Stomach smooth muscle (tissue), 2 donors: Measurements from ENCODE around the gene TBC1D9B.

Experiments
- H3K27ac ChIP-seq: one replicate; pipeline ENCODE4 v1.7.0; 2013; ENCODE audit warnings: mild to moderate bottlenecking, low read length, inconsistent platforms
- H3K27me3 ChIP-seq, 2 donors: one replicate each; pipeline ENCODE4 v1.7.0; 2013; ENCODE audit warnings: low read length in 2 of 2; ENCODE audit not compliant: insufficient read depth in 2 of 2, control insufficient read depth in 1 of 2
- H3K36me3 ChIP-seq, 2 donors: one replicate each; pipeline ENCODE4 v1.7.0; 2013; ENCODE audit warnings: low read length in 2 of 2; ENCODE audit not compliant: control insufficient read depth in 2 of 2, insufficient read depth in 2 of 2
- H3K4me1 ChIP-seq: one replicate; pipeline ENCODE4 v1.7.0; 2013; ENCODE audit warnings: low read length; ENCODE audit not compliant: control insufficient read depth, insufficient read depth
- H3K4me3 ChIP-seq, 2 donors: one replicate each; pipeline ENCODE4 v1.7.0; 2013; ENCODE audit warnings: low read length in 2 of 2
- H3K9ac ChIP-seq, 2 donors: one replicate each; pipeline ENCODE4 v1.7.0; 2013; ENCODE audit warnings: low read length in 2 of 2, mild to moderate bottlenecking in 1 of 2
- H3K9me3 ChIP-seq, 2 donors: one replicate each; pipeline ENCODE4 v1.7.0; 2013; ENCODE audit warnings: low read length in 2 of 2; ENCODE audit not compliant: control insufficient read depth in 2 of 2
- donor health status: healthy.
- donor health status: Pancreatic carcinoma.

Gene TBC1D9B

DNA sequence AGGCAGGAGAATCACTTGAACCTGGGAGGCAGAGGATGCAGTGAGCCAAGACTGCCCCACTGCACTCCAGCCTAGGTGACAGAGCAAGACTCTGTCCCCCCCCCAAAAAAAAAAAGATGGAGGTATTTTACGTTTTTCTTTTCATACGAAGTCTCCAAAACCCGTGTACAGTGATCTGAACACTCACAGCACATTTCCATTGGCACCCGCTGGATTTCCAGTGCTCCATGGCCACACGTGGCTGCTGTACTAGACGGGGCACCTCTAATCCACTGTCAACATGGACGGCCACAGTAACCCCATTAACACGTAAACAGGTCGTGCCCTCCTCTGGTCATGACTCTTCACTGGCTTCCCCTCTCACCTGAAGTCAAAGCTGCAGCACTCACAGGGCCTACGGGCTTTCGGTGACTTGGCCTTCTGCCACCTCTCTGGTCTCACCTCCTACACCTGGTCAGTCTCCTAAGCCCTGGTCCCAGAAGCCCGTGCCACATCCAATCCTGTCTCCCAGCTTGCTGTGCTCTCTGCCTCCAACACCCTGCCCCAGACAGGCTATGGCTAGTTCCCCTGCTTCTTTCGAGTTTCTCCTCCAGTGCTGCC, 22.1 kb downstream of the TBC1D9B start:
- Histone ChIP-seq H3K9ac (no peak overlapping the region), H3K4me1 (no peaks in the 10 kb centered on the region), H3K4me3 (no peak overlapping the region), H3K27me3 (no peaks in the 10 kb centered on the region), H3K9me3 (peaks cover 4 to 8% of the 10 kb centered on the region in 2 donors), H3K36me3 (peaks cover 46 to 59% of the 10 kb centered on the region in 2 donors), H3K27ac (no peak overlapping the region)

DNA sequence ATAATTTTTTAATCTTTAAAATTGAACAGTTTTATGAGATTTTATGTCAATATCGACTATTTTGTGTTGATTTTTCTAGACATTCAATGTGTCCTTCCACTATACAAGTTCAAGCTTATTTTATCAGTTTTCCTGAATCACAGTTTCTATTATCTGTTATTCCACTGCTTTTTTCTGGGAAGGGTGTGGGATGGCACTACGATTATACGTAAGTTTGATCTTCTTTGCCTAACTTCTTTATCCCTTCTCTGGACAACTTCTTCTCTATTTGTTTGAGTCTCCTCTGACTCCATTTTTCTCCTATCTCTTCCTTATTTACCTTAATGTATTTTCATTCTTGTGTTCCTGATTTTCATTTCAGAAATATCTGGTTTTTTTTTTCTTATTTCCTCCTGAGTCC, 24.5 kb downstream of the TBC1D9B start:
- H3K36me3 ChIP-seq: peaks cover 36 to 52% of the 10 kb centered on the region in 2 donors
- H3K4me3 ChIP-seq: no peak overlapping the region

DNA sequence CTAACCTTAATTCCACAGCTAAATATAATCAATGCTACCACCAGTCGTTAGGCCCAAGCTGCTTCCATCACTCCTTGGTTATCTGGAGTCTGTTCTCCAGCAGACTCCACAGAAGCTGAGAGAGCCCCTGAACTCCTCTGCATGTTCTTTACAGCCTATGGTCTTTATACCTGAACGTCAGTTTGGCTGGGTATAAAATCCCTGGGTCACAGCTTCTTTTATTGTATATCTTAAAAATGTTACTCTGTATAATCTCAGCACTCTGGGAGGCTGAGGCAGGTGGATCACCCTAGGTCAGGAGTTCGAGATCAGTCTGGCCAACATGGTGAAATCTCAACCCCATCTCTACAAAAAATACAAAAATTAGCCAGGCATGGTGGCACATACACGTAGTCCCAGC, 25.4 kb downstream of the TBC1D9B start:
- Histone ChIP-seq H3K27ac (no peak overlapping the region), H3K27me3 (no peaks in the 10 kb centered on the region), H3K9me3 (peaks cover 4 to 8% of the 10 kb centered on the region in 2 donors), H3K4me3 (no peak overlapping the region), H3K4me1 (no peaks in the 10 kb centered on the region), H3K36me3 (peaks cover 35 to 49% of the 10 kb centered on the region in 2 donors), H3K9ac (no peak overlapping the region)

More for the DNA sequence above, 24.5 kb downstream of the TBC1D9B start:
- no peak overlapping the region for H3K27ac ChIP-seq
- H3K9me3 ChIP-seq: peaks cover 4 to 8% of the 10 kb centered on the region in 2 donors
- no peaks in the 10 kb centered on the region for H3K4me1 ChIP-seq
- no peaks in the 10 kb centered on the region for H3K27me3 ChIP-seq
- H3K9ac ChIP-seq: no peak overlapping the region

DNA sequence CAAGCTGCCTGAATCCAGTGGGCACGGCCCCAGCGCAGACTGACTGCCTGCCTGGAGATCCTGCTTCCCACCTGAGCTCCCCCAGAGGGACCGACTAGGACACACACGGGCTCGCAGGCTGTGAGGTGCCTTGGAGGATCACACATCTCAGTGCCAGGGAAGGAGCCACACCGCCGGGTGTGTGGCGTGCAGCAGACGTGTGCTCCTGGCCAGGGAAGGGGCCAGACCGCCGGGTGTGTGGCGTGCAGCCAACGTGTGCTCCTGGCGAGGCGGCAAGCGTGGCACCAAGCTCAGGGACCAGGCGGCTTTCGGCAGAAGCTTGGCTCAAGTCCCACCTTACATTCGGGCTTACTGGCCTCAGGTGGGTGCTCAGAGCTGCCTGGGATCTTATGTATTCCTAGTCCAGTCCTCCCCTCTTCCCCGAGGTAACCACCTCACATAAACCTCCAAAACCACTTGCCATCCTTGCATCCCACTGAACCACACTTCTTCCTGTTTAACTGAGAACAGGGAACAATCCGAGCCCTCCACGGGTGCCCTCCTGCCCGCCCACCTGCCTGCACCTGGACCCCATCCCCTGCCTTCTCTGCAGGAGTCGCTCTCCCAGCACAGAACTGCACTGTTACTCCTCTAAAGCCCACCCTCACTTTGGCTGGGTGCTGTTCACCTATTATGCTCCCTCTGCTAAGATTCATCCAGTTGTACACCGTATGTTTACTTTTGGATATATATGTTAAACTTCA, 26.7 kb downstream of the TBC1D9B start:
- Histone ChIP-seq H3K4me1 (no peaks in the 10 kb centered on the region), H3K27me3 (no peaks in the 10 kb centered on the region), H3K9ac (no peak overlapping the region), H3K27ac (no peak overlapping the region), H3K36me3 (peaks cover 32 to 45% of the 10 kb centered on the region in 2 donors), H3K9me3 (peaks cover 4 to 8% of the 10 kb centered on the region in 2 donors), H3K4me3 (no peak overlapping the region)

DNA sequence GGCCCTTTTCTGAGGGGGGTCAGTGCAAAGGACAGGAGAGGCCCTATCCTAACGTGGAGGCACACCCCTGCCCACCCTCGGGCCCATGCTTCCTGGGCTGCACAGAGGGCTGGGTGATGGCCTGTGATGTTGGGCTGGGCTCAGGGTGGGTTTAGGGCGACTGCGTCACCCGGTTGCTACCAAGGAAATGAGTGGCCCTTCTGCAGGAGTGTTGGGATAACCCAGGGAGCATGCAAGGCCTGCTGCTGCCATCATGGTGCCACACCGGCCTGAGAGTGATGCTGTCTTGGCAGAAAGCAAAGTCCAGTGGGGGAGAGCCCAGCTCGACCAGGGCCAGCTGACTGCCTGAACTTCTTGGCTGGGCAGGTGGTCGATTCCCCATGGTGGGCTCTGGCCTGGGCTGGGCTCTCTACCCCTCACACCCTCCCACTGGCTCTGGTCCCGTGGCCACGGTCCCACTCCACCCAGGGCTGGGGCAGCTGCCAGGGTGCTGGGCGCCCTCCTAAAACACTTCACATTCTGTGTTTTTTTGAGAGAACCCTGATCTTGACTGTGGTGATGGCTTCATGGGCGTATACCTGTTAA, 27.5 kb downstream of the TBC1D9B start:
- Histone ChIP-seq H3K9ac (no peak overlapping the region), H3K36me3 (peaks cover 36 to 43% of the 10 kb centered on the region in 2 donors), H3K4me3 (no peak overlapping the region), H3K27ac (no peak overlapping the region), H3K27me3 (no peaks in the 10 kb centered on the region), H3K4me1 (no peaks in the 10 kb centered on the region), H3K9me3 (peaks cover 4 to 8% of the 10 kb centered on the region in 2 donors)

DNA sequence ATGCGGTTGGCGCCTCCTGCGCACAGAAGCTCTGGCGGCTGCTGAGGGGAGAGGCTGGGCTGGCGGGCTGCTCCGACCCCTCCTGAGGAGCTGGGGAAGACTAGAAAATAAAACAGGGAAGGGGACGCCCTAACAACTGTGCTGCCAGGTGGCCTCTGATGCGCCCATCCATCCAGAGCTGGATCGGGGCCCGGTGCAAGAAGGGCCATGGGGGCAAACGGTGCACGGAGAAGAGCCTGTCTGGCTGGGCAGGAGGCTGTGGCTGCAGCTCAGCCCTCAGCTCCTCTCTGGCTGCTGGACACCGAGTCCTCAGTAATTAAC, 28.0 kb downstream of the TBC1D9B start:
- peaks cover 39 to 44% of the 10 kb centered on the region in 2 donors for H3K36me3 ChIP-seq
- H3K4me3 ChIP-seq: no peak overlapping the region
- H3K9ac ChIP-seq: no peak overlapping the region
- H3K27ac ChIP-seq: no peak overlapping the region
- no peaks in the 10 kb centered on the region for H3K4me1 ChIP-seq
- H3K27me3 ChIP-seq: no peaks in the 10 kb centered on the region
- peaks cover 4 to 8% of the 10 kb centered on the region in 2 donors for H3K9me3 ChIP-seq

DNA sequence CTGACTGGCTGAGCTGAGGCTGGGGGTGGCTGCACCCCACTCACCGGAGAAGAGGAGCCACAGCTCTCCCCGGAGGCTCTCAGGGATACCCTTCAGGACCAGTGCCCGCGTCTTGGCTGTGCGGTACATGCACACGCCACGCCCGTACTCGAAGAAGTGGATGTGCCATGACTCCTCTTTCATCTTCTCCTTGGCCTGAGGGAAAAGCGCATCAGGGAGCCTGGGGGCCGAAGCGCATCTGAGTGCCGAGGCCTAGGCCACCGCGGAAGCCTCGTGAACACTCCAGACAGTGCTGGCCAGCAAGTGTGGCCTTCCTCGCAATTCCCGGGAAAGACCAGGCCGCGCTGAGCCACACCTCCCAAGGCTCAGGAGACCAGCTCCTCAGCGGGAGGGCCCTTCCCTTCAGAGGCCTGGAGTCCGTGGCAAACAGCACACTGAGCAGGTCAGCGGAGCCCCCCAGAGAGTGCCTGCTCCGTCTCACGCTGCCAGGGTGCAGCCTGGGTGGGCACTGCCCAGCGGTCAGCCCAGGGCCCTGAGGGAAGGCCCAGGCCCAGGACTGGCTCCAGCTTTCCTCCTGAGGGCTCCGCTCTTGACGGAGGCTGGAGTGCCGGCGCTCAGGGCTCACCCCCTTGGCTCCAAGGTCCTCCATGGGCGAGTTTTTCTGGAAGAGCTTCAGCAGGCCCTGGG, 28.6 kb downstream of the TBC1D9B start:
- Histone ChIP-seq H3K27ac (no peak overlapping the region), H3K9ac (no peak overlapping the region), H3K36me3 (peaks cover 41 to 44% of the 10 kb centered on the region in 2 donors), H3K4me3 (no peak overlapping the region), H3K4me1 (no peaks in the 10 kb centered on the region), H3K9me3 (peaks cover 4 to 8% of the 10 kb centered on the region in 2 donors), H3K27me3 (no peaks in the 10 kb centered on the region)

DNA sequence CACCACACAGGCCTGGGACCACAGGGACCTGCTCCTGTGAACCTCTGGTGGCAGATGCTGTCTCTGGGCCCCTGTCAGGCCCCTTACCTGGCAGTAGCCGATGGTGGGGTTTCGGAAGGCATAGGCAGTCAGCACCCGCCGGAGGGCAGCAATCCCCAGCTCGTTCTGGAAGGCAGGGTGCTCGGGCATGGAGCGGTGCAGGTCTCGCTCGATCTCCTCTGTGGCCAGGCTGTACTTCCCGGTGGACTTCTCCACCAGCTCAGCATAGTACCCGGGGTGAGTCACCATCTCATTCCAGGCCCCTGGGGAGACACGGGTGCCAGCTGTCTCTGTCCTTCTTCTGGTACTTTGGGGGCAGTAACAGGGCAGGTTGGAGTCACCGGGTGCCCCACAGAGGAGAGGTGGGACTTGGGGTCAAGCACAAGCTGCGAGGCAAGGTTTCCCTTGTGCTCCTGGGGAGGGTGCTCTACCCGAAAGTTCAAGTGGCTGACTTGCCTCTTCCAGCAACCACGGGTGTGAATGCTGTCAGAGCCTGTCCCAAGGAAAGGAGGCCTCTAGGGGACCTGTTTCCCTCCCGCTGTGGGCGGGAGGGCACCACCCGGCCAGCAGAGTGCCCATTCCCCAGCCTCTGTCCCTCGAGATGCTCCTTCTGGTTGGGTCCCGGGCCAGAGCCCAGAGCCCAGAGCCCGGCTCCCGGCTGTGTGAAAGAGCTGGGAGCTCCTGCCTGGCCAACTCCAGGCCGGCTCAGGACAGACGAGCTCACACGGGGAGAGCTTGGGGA, 29.3 kb downstream of the TBC1D9B start:
- no peaks in the 10 kb centered on the region for H3K27me3 ChIP-seq
- H3K27ac ChIP-seq: no peak overlapping the region
- H3K36me3 ChIP-seq: peaks cover 37 to 45% of the 10 kb centered on the region in 2 donors

DNA sequence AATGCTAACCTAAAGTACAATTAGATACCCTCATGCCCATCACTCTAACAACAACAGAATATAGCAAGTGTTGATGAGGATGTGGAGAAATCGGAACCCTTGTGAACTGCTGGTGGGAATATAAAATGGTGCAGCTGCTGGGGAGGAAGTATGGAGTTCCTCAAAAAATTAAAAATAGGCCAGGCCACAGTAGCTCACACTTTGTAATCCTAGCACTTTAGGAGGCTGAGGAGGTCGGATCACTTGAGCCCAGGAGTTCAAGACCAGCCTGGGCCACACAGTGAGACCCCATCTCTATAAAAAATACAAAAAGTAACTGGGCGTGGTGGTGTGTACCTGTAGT, 31.1 kb downstream of the TBC1D9B start:
- no peak overlapping the region for H3K4me3 ChIP-seq
- peaks cover 50 to 52% of the 10 kb centered on the region in 2 donors for H3K36me3 ChIP-seq

More for the DNA sequence above, 29.3 kb downstream of the TBC1D9B start:
- Histone ChIP-seq H3K9ac (no peak overlapping the region), H3K4me3 (no peak overlapping the region), H3K9me3 (peaks cover 0 to 5% of the 10 kb centered on the region in 2 donors), H3K4me1 (no peaks in the 10 kb centered on the region)

More for the DNA sequence above, 31.1 kb downstream of the TBC1D9B start:
- no peaks in the 10 kb centered on the region for H3K27me3 ChIP-seq
- no peaks in the 10 kb centered on the region for H3K9me3 ChIP-seq
- H3K27ac ChIP-seq: no peak overlapping the region
- H3K4me1 ChIP-seq: no peaks in the 10 kb centered on the region
- H3K9ac ChIP-seq: no peak overlapping the region
